Ovary (tissue), 3 donors: ENCODE data around the gene P2RY2.

ENCODE experiments used
- EP300 ChIP-seq: sonication (generic); formaldehyde crosslinking; IDR thresholded peaks from one replicate; pipeline ENCODE4 v1.6.1; 2017; ENCODE audit warnings: antibody characterized with exemption
- POLR2A ChIP-seq: fragments of 450-650 bp; IDR thresholded peaks from one replicate; pipeline ENCODE4 v1.6.1; 2017; ENCODE audit warnings: antibody characterized with exemption, mild to moderate bottlenecking, moderate library complexity
- TF ChIP-seq, protein P1 (sequence below), 3 donors: fragments of 450-650 bp in 2 of 3; fragments of 200-600 bp in 1 of 3; IDR thresholded peaks; one replicate each; pipeline versions ENCODE4 v1.5.1 to v1.8.0; 2016 to 2022; ENCODE audit warnings: antibody characterized with exemption in 3 of 3, mild to moderate bottlenecking in 1 of 3
- donor health status: DM: no; HTN: no; CAD: no.

DNA sequence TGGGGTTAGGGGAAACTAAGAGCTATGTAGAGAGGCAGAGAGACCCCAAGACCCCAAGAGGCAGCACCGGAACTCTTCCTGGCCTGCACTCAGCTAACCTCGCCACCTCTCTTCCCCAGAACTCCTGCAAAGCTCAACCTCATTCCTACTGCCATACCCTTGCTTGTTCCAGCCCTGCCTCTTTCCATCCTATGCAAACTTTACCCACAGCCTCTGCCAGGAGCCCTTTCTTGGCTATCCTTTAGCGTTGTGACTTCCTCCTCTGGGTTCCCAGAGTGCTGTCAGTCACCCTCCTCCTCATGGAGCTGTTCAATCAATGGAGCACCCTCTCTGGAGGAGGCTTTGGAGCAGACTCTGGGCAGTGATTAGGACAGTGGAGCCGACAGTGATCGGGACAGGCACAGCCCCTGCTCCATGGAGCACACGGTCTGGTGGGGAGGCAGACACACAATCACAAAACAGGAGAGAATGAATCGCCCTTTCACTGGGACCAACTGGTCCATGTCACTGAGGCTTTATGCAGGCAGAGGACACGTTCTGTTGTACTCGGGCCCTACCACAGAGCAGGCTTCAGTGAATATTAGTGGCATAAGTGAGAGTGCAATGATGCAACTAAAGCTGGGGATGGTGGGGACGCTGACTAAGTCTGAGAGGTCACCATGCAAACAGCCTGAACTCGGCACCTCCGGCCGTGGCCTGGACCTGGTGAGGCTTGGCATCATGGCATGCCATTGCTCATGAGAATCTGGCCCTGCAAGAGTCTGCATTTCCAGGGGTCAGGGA, 24.6 kb upstream of the P2RY2 start:
- TF ChIP-seq POLR2A (no peak), EP300 (no peak)
- TF ChIP-seq, protein P1, sequence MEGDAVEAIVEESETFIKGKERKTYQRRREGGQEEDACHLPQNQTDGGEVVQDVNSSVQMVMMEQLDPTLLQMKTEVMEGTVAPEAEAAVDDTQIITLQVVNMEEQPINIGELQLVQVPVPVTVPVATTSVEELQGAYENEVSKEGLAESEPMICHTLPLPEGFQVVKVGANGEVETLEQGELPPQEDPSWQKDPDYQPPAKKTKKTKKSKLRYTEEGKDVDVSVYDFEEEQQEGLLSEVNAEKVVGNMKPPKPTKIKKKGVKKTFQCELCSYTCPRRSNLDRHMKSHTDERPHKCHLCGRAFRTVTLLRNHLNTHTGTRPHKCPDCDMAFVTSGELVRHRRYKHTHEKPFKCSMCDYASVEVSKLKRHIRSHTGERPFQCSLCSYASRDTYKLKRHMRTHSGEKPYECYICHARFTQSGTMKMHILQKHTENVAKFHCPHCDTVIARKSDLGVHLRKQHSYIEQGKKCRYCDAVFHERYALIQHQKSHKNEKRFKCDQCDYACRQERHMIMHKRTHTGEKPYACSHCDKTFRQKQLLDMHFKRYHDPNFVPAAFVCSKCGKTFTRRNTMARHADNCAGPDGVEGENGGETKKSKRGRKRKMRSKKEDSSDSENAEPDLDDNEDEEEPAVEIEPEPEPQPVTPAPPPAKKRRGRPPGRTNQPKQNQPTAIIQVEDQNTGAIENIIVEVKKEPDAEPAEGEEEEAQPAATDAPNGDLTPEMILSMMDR (IDR thresholded peaks at IDR 0.05): no peak
